ENCODE measurements around the gene PFAS.

GRCh38 chr17:8310601-8311123, 61.6 kb downstream of the PFAS start:
- no peak for TF ChIP-seq CTCF (IDR thresholded peaks at IDR 0.05)
- no peak for TF ChIP-seq POLR2A (IDR thresholded peaks at IDR 0.05)

Data from esophagus squamous epithelium (tissue), 4 donors.